ENCODE measurements around the gene N4BP2L1. TPM values are rescaled to one million over a fixed set of nuclear protein-coding genes. Genes with fewer than 3 reads are reported as not detected.

N4BP2L1 gene
- total RNA-seq, 6 experiments from 2014 or later = 0.08 to 0.60 (median 0.33) TPM

GRCh38 chr13:32472194-32472621 is 44.3 kb upstream of the N4BP2L1 start:
- Mint-ChIP-seq H3K27me3 (ENCODE audit: insufficient read depth) (no peaks in the 10 kb centered on the region; the same call in 1 of the 2 replicates), H3K9me3 (no peaks in the 10 kb centered on the region), H3K27ac (no peak overlapping the region), H3K4me3 (no peak overlapping the region), H3K4me1 (ENCODE audit: low read depth) (no peaks in the 10 kb centered on the region), H3K36me3 (ENCODE audit: low read depth) (no peaks in the 10 kb centered on the region)
- DNase-seq = no peak
- no peak for TF ChIP-seq CTCF (IDR thresholded peaks at IDR 0.05)

- Mint-ChIP-seq H3K27me3 (ENCODE audit: insufficient read depth) (no peaks in the 10 kb centered on the region; the same call in 1 of the 2 replicates), H3K4me1 (ENCODE audit: low read depth) (no peaks in the 10 kb centered on the region), H3K36me3 (ENCODE audit: low read depth) (no peaks in the 10 kb centered on the region), H3K27ac (no peak overlapping the region), H3K4me3 (no peak overlapping the region), H3K9me3 (no peaks in the 10 kb centered on the region)
- no peak for TF ChIP-seq CTCF (IDR thresholded peaks at IDR 0.05)
- no peak for DNase-seq
Measured at GRCh38 chr13:32471187-32471922, 43.4 kb upstream of the N4BP2L1 start.

GRCh38 chr13:32468502-32469142 is 40.7 kb upstream of the N4BP2L1 start:
- Mint-ChIP-seq H3K27me3 (ENCODE audit: insufficient read depth) (no peaks in the 10 kb centered on the region; the same call in 1 of the 2 replicates), H3K4me1 (ENCODE audit: low read depth) (no peaks in the 10 kb centered on the region)

GRCh38 chr13:32456591-32456990 is 28.7 kb upstream of the N4BP2L1 start:
- H3K27ac Mint-ChIP-seq = no peak overlapping the region
- no peaks in the 10 kb centered on the region for H3K27me3 Mint-ChIP-seq (ENCODE audit: insufficient read depth)
- TF ChIP-seq CTCF (IDR thresholded peaks at IDR 0.05) = no peak
- H3K4me3 Mint-ChIP-seq = no peak overlapping the region
- DNase-seq = no peak
- peaks cover 16% of the 10 kb centered on the region; the same call in 1 of the 2 replicates for H3K4me1 Mint-ChIP-seq (ENCODE audit: low read depth)
- peaks cover 46% of the 10 kb centered on the region for H3K36me3 Mint-ChIP-seq (ENCODE audit: low read depth)
- H3K9me3 Mint-ChIP-seq = peaks cover 14% of the 10 kb centered on the region

More at GRCh38 chr13:32468502-32469142, 40.7 kb upstream of the N4BP2L1 start:
- DNase-seq = no peak
- TF ChIP-seq CTCF (IDR thresholded peaks at IDR 0.05) = no peak
- Mint-ChIP-seq H3K27ac (no peak overlapping the region), H3K9me3 (no peaks in the 10 kb centered on the region), H3K36me3 (ENCODE audit: low read depth) (no peaks in the 10 kb centered on the region), H3K4me3 (no peak overlapping the region)

GRCh38 chr13:32455594-32455903 is 27.6 kb upstream of the N4BP2L1 start:
- no peaks in the 10 kb centered on the region for H3K27me3 Mint-ChIP-seq (ENCODE audit: insufficient read depth)
- H3K36me3 Mint-ChIP-seq (ENCODE audit: low read depth) = peaks cover 39% of the 10 kb centered on the region
- no peak overlapping the region for H3K27ac Mint-ChIP-seq
- H3K4me3 Mint-ChIP-seq = no peak overlapping the region
- no peak for DNase-seq
- H3K9me3 Mint-ChIP-seq = peaks cover 14% of the 10 kb centered on the region
- peaks cover 16% of the 10 kb centered on the region; the same call in 1 of the 2 replicates for H3K4me1 Mint-ChIP-seq (ENCODE audit: low read depth)
- TF ChIP-seq CTCF (IDR thresholded peaks at IDR 0.05) = no peak
